HepG2 (cell line): ENCODE measurements around the gene PAK1IP1. TPM values are rescaled to one million over a fixed set of nuclear protein-coding genes. Genes with fewer than 3 reads are reported as not detected.
A peak's percentile ranks its signal among the peaks of the same experiment; 100 is the strongest.

ENCODE experiments used
- ATAC-seq: fragments of 200-7000 bp; cut with Tn5 transposase; 3 replicates; pipeline ENCODE4 v1.9.1; 2020; ENCODE audit warnings: mild to moderate bottlenecking, moderate library complexity
- BruUV-seq: library from RNA; stranded (reverse); fragments of 400-500 nt; replicated peaks from 2 replicates; lab custom pipeline; 2021; lab: Mats Ljungman, UMichigan
- CTCF ChIA-PET: fragments of 300-600 bp; formaldehyde crosslinking; extraction: SDS; loops from one replicate; lab custom pipeline; 2021; ENCODE audit warnings: low total read pairs, inconsistent platforms, low intra/inter-chr PET ratio; lab: Yijun Ruan, JAX
- POLR2A ChIA-PET: fragments of 350-600 bp; sonication (Branson Sonifier 250); formaldehyde crosslinking; loops from one replicate; lab custom pipeline; 2020; ENCODE audit warnings: antibody characterized with exemption, inconsistent platforms; lab: Yijun Ruan, JAX
- DNase-seq: peaks from one replicate; pipeline ENCODE4 v3.0.0-alpha.2; 2015; ENCODE audit warnings: low spot score
- FAIRE-seq: peaks from 3 replicates; lab custom pipeline; 2011; peaks lifted over from hg19 to GRCh38; lab: Jason Lieb, UNC
- H2AFZ ChIP-seq: one replicate; pipeline ENCODE4 v1.6.1; 2011; ENCODE audit warnings: low read length, inconsistent platforms
- H3K27ac ChIP-seq: fragments of 300-600 bp; 3 replicates; pipeline ENCODE4 v1.8.0; 2011; ENCODE audit warnings: mixed run types, mild to moderate bottlenecking, mixed read lengths, low read length, inconsistent platforms; ENCODE audit not compliant: insufficient read depth; ENCODE audit errors: extremely low read length
- H3K27me3 ChIP-seq, 2 experiments: fragments of 200-600 bp in 1 of 2; 2 replicates in 1 of 2; 3 replicates in 1 of 2; pipeline versions ENCODE4 v1.6.0 to v1.8.0; 2011; ENCODE audit warnings: low read length in 2 of 2, mild to moderate bottlenecking in 2 of 2, moderate library complexity in 2 of 2, inconsistent platforms in 1 of 2; ENCODE audit not compliant: insufficient read depth in 2 of 2, control insufficient read depth in 1 of 2
- H3K36me3 ChIP-seq, 2 experiments: fragments of 200-600 bp in 1 of 2; replicated peaks in 1 of 2; 2 replicates in 1 of 2; 3 replicates in 1 of 2; pipeline versions ENCODE4 v1.5.1 to v1.8.0; 2011; ENCODE audit warnings: low read length in 2 of 2, inconsistent platforms in 1 of 2; ENCODE audit not compliant: insufficient read depth in 2 of 2, control insufficient read depth in 1 of 2
- H3K4me1 ChIP-seq: 2 replicates; pipeline ENCODE4 v1.5.1; 2012; ENCODE audit warnings: low read length, inconsistent platforms; ENCODE audit not compliant: insufficient read depth
- H3K4me2 ChIP-seq: 2 replicates; pipeline ENCODE4 v1.6.0; 2011; ENCODE audit warnings: low read depth, low read length, inconsistent platforms
- H3K4me3 ChIP-seq, 3 experiments: fragments of 200-600 bp in 1 of 3; sonication (generic), shearing (Covaris generic) in 1 of 3; replicated peaks in 1 of 3; 2 replicates each; pipeline ENCODE4 v1.5.1; 2011 to 2016; ENCODE audit warnings: low read length in 3 of 3, inconsistent platforms in 2 of 3, low read depth in 2 of 3, mild to moderate bottlenecking in 2 of 3, control low read depth in 1 of 3, mixed read lengths in 1 of 3; ENCODE audit not compliant: insufficient read depth in 1 of 3
- H3K79me2 ChIP-seq: one replicate; pipeline ENCODE4 v1.6.1; 2011; ENCODE audit warnings: low read length, inconsistent platforms; ENCODE audit not compliant: insufficient read depth
- H3K9ac ChIP-seq: 2 replicates; pipeline ENCODE4 v1.6.0; 2011; ENCODE audit warnings: mild to moderate bottlenecking, low read depth, low read length, inconsistent platforms; ENCODE audit not compliant: insufficient read depth
- H3K9me3 ChIP-seq: 2 replicates; pipeline ENCODE4 v1.5.1; 2012; ENCODE audit warnings: mild to moderate bottlenecking, low read length
- H4K20me1 ChIP-seq: 2 replicates; pipeline ENCODE4 v1.6.0; 2011; ENCODE audit warnings: inconsistent platforms, mild to moderate bottlenecking, low read length, moderate library complexity; ENCODE audit not compliant: insufficient read depth
- BRD4 ChIP-seq: sonication (generic); formaldehyde crosslinking; IDR thresholded peaks from 2 replicates; pipeline ENCODE4 v1.4.0; 2020; ENCODE audit warnings: missing genetic modification reagents
- CBX2 ChIP-seq, 2 experiments: fragments of 200-600 bp in 1 of 2; sonication (generic); formaldehyde crosslinking in 1 of 2; IDR thresholded peaks; 2 replicates each; pipeline versions ENCODE4 v1.7.0 to v1.8.1; 2018 to 2022; ENCODE audit warnings: low read depth in 2 of 2, low read length in 1 of 2, mild to moderate bottlenecking in 1 of 2, missing genetic modification reagents in 1 of 2
- FLYWCH1 ChIP-seq: sonication (generic); formaldehyde crosslinking; IDR thresholded peaks from 2 replicates; pipeline ENCODE4 v1.8.1; 2023; ENCODE audit warnings: mild to moderate bottlenecking, missing genetic modification reagents
- FOXM1 ChIP-seq: sonication (generic); formaldehyde crosslinking; IDR thresholded peaks from 2 replicates; pipeline ENCODE4 v1.5.0; 2020; ENCODE audit warnings: missing genetic modification reagents
- FOXP1 ChIP-seq, 2 experiments: fragments of 450-650 bp in 1 of 2; IDR thresholded peaks; 2 replicates each; pipeline ENCODE4 v1.6.1; 2017 to 2018; ENCODE audit warnings: antibody characterized with exemption in 1 of 2
- HMGA1 ChIP-seq: sonication (generic); formaldehyde crosslinking; conservative IDR thresholded peaks from 2 replicates; pipeline ENCODE4 v1.4.0; 2020; ENCODE audit warnings: missing genetic modification reagents
- MAFK ChIP-seq, 2 experiments: IDR thresholded peaks in 1 of 2; conservative IDR thresholded peaks in 1 of 2; 2 replicates each; pipeline ENCODE4 v1.6.1; 2011; ENCODE audit warnings: improper control_type of control experiment in 2 of 2, low read length in 2 of 2
- MXD4 ChIP-seq: IDR thresholded peaks from 2 replicates; pipeline ENCODE4 v1.6.1; 2016; ENCODE audit warnings: mild to moderate bottlenecking, missing biosample characterization, missing genetic modification reagents
- PHB2 ChIP-seq: fragments of 450-650 bp; IDR thresholded peaks from 2 replicates; pipeline ENCODE4 v1.6.1; 2018; ENCODE audit not compliant: partially characterized antibody
- RFXAP ChIP-seq: sonication (generic); formaldehyde crosslinking; IDR thresholded peaks from 2 replicates; pipeline ENCODE4 v1.4.0; 2020; ENCODE audit warnings: missing genetic modification reagents, borderline replicate concordance
- SP140L ChIP-seq: sonication (generic); formaldehyde crosslinking; IDR thresholded peaks from 2 replicates; pipeline ENCODE4 v1.4.0; 2020; ENCODE audit warnings: missing genetic modification reagents, borderline replicate concordance
- TGIF2 ChIP-seq: IDR thresholded peaks from 2 replicates; pipeline ENCODE4 v1.6.1; 2016; ENCODE audit warnings: control low read depth, missing compliant biosample characterization
- ZNF672 ChIP-seq: sonication (generic); formaldehyde crosslinking; IDR thresholded peaks from 2 replicates; pipeline ENCODE4 v1.8.1; 2022; ENCODE audit warnings: missing genetic modification reagents
- WGBS: methylation state at CpG from one replicate; pipeline ENCODE4 v1.1.6; 2017; ENCODE audit warnings: low lambda C conversion rate; 5-methylcytosine and 5-hydroxymethylcytosine counted together
- in situ Hi-C: cut with HindIII; loops from 2 replicates; pipeline ENCODE4 v1.10.0; 2017; ENCODE audit warnings: low pct_unique_long_range_greater_than_20kb; ENCODE audit not compliant: extremely low pct_ligation_motif_present
- intact Hi-C: fragments of 100-400 bp; cut with micrococcal nuclease; formaldehyde crosslinking; loops from one replicate; pipeline ENCODE4 v1.10.0; 2022; ENCODE audit not compliant: unreplicated experiment
- polyA plus RNA-seq, 8 experiments: library from polyadenylated mRNA; depleted of rRNA in 3 of 8; stranded (reverse) in 7 of 8; unstranded in 1 of 8; fragments of >200 nt; fragmentation: Illumina TruSeq in 4 of 8; extraction: Trizol in 4 of 8; gene quantifications; 2 replicates each; pipeline versions ENCODE4 v1.2.1 to v1.2.3, GENCODE V29; 2011 to 2016; ENCODE audit warnings: low read depth in 4 of 8, missing spikeins in 1 of 8, mixed read lengths in 1 of 8; ENCODE audit not compliant: insufficient read depth in 1 of 8
- total RNA-seq, 5 experiments: library from RNA; depleted of rRNA; stranded (reverse); fragments of >200 nt; fragmentation: Illumina TruSeq; extraction: Trizol; gene quantifications; 2 replicates each; pipeline ENCODE4 v1.2.3, GENCODE V29; 2016; ENCODE audit warnings: low read depth in 1 of 5
- TF ChIP-seq, protein P1 (sequence below): IDR thresholded peaks from 2 replicates; pipeline ENCODE4 v1.6.1; 2016; ENCODE audit warnings: missing compliant biosample characterization, missing genetic modification reagents, borderline replicate concordance
- TF ChIP-seq, protein P2 (sequence below): sonication (generic); formaldehyde crosslinking; IDR thresholded peaks from 2 replicates; pipeline ENCODE4 v1.8.1; 2023; ENCODE audit warnings: mild to moderate bottlenecking, missing genetic modification reagents
- TF ChIP-seq, protein P3 (sequence below): sonication (generic); formaldehyde crosslinking; IDR thresholded peaks from 2 replicates; pipeline ENCODE4 v1.4.0; 2020; ENCODE audit warnings: missing genetic modification reagents

Gene PAK1IP1
- total and polyA plus RNA-seq, 2 of the 13 experiments (the other 11 are each of a cell fraction or from before 2014, with no cell fraction given): 23.4 to 66.2 TPM

DNA sequence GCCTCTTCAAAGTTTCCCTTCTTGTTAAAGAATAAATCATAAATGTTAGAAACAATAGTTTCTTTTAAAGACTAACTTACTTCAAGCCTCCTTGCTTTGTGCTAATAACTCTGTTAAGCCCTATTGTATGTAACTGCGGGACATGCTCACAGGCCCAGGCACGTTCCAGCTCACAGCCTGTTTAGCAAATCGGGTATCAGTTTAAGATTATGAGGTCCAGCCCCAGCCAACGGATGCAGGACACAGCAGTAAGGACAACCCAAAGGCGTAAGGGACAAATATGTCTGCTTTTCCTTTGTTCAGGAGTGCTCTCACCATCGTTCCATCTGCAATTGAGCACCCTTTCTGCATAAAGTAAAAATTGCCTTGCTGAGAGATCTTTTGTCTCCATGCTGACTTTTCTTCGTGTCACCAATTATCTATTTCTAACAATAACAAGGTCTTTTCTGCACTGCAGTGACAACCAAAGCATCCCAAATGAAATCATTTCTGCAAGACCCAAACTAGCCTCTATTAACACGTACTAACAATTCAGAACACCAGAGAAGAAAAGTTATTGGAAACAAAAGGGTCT is 1.7 kb upstream of the PAK1IP1 start:
- peak overlapping the region; percentile 78 to 98 (median 97) for H3K4me3 ChIP-seq
- peaks cover 44% of the 10 kb centered on the region for H3K79me2 ChIP-seq
- no peaks in the 10 kb centered on the region for H3K9me3 ChIP-seq
- no peaks in the 10 kb centered on the region; a peak in 1 of 5 replicates for H3K27me3 ChIP-seq
- TF ChIP-seq BRD4 (CRISPR knock-in tag) (no peak), FLYWCH1 (no peak), CBX2 (IDR thresholded peaks at IDR 0.05; ENCODE audit: low read depth, low read length) (no peak), CBX2 (CRISPR knock-in tag; IDR thresholded peaks at IDR 0.05; ENCODE audit: low read depth) (no peak), PHB2 (no peak), HMGA1 (CRISPR knock-in tag) (no peak), SP140L (CRISPR knock-in tag) (no peak), TGIF2 (no peak), MAFK (conservative IDR thresholded peaks at IDR 0.05 in 1 of 2, IDR thresholded peaks at IDR 0.05 in 1 of 2; ENCODE audit: low read length in 2 of 2) (no peak), FOXM1 (CRISPR knock-in tag) (no peak), MXD4 (CRISPR knock-in tag) (no peak), FOXP1 (IDR thresholded peaks at IDR 0.05) (no peak), FOXP1 (CRISPR knock-in tag; IDR thresholded peaks at IDR 0.05) (no peak), ZNF672 (CRISPR knock-in tag) (no peak), RFXAP (no peak)
- TF ChIP-seq, protein P1, sequence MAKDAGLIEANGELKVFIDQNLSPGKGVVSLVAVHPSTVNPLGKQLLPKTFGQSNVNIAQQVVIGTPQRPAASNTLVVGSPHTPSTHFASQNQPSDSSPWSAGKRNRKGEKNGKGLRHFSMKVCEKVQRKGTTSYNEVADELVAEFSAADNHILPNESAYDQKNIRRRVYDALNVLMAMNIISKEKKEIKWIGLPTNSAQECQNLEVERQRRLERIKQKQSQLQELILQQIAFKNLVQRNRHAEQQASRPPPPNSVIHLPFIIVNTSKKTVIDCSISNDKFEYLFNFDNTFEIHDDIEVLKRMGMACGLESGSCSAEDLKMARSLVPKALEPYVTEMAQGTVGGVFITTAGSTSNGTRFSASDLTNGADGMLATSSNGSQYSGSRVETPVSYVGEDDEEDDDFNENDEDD (CRISPR knock-in tag): no peak
- TF ChIP-seq, protein P2, sequence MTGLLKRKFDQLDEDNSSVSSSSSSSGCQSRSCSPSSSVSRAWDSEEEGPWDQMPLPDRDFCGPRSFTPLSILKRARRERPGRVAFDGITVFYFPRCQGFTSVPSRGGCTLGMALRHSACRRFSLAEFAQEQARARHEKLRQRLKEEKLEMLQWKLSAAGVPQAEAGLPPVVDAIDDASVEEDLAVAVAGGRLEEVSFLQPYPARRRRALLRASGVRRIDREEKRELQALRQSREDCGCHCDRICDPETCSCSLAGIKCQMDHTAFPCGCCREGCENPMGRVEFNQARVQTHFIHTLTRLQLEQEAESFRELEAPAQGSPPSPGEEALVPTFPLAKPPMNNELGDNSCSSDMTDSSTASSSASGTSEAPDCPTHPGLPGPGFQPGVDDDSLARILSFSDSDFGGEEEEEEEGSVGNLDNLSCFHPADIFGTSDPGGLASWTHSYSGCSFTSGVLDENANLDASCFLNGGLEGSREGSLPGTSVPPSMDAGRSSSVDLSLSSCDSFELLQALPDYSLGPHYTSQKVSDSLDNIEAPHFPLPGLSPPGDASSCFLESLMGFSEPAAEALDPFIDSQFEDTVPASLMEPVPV (CRISPR knock-in tag): no peak
- TF ChIP-seq, protein P3, sequence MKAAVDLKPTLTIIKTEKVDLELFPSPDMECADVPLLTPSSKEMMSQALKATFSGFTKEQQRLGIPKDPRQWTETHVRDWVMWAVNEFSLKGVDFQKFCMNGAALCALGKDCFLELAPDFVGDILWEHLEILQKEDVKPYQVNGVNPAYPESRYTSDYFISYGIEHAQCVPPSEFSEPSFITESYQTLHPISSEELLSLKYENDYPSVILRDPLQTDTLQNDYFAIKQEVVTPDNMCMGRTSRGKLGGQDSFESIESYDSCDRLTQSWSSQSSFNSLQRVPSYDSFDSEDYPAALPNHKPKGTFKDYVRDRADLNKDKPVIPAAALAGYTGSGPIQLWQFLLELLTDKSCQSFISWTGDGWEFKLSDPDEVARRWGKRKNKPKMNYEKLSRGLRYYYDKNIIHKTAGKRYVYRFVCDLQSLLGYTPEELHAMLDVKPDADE (CRISPR knock-in tag): no peak
- in situ Hi-C loops (no loop called here), intact Hi-C loops (no loop called here)
- ATAC-seq: no peak
- POLR2A ChIA-PET: no interaction called here
- FAIRE-seq: no peak
- peak overlapping the region; percentile 98 for H3K9ac ChIP-seq
- BruUV-seq: no TSS peak
- H4K20me1 ChIP-seq: no peaks in the 10 kb centered on the region
- H3K4me2 ChIP-seq: peak overlapping the region; percentile 73
- H3K27ac ChIP-seq: no peak overlapping the region
- CTCF ChIA-PET: no interaction called here
- DNase-seq: no peak
- H3K4me1 ChIP-seq: peaks cover 44% of the 10 kb centered on the region
- peaks cover 3 to 11% of the 10 kb centered on the region in 2 experiments; a peak in 4 of 5 replicates for H3K36me3 ChIP-seq
- 95% methylated on average over 8 of the region's 8 CpGs for WGBS
- no peak overlapping the region for H2AFZ ChIP-seq
